Endometrium (tissue), 2 donors: ENCODE measurements around the gene STXBP6.
"Not testable (repeated sequence)": the region's sequence is repeated elsewhere in the genome, so short reads cannot be mapped to it uniquely, and the experiment has no call there.

Experiments used
- FAIRE-seq: peaks from 2 replicates; lab custom pipeline; 2012; peaks lifted over from hg19 to GRCh38; lab: Jason Lieb, UNC
- donor health status: control.
- donor health status: control.

The STXBP6 gene

DNA sequence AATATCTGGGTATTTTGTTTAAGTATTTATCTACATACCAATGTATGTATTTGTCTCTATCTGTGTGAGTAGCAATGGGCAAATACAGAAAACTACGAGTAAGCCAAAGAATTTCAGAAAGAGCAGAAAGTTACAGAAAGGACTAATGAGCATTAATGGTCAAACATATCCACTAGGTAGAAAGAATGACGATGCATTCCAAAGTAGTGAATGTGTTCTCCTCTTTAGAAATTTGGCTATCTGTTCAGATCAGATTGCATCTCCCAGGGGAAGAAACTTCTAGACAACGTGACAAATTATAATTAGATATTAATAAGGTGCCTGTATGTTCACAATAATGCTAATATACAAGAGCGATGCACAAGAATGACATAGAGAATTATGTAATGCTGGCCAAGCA, 221.5 kb downstream of the STXBP6 start:
- FAIRE-seq, result no peak

DNA sequence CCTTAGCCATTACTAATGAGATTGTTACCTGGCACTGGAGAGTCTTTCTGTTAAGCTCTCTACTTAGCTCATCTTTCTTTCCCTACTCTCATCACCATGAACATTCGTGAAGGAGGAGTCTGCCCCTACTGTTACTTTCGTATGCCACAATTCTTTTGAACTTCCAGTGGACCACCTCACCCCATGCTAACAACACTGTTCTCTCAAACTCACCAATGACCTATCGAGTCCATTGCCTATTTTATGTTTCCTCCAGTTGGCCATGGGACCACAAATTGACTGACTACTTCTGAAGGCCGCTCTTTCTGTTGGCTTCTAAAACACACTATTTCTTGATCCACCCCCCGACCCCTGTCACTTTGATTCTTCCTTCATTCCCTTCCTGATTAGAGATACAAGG, 223.6 kb downstream of the STXBP6 start:
- no peak for FAIRE-seq

DNA sequence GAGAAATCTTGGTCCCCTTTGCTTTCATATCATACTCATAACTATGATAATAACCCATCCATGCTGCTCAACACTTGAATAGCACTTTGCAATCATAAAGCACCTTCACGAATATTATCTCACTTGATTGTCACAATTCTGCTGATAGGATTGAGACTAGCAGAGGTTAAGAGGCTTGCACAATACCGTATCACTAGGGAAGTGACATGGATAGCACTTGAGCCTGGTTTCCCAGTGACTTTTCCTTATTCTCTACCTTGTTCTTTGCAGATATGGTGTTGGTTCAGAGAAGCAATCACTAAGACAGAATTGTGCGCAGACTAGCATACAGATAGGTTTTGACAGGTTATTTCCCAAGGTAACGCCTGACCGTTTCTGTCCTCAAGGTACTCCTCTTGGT, 229.3 kb downstream of the STXBP6 start:
- no peak for FAIRE-seq

DNA sequence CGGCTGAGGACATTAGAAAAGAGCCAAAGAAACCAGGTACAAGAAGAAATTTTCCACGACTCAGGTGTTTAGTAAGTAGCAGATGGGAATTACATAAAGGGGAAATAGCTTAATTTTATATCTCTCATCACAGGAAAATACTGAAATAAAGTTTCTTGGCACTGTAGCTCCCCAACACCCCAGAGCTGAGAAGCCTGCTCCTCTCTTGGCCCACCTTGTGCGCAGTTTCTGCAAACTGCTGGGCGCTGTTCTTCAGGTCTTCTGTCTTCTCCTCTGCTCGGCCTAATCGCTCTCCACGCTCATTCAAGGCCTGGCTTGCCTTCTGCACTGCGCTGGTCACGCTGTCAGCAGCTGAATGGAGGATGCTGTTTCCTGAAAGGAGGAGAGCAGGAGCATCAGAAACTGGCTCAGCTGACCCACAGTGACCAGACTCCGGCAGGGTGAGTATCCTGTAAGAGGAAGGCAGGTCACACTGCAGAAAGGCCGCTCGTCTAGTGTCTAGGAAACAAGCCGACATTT, 231.1 kb downstream of the STXBP6 start:
- FAIRE-seq, result no peak

DNA sequence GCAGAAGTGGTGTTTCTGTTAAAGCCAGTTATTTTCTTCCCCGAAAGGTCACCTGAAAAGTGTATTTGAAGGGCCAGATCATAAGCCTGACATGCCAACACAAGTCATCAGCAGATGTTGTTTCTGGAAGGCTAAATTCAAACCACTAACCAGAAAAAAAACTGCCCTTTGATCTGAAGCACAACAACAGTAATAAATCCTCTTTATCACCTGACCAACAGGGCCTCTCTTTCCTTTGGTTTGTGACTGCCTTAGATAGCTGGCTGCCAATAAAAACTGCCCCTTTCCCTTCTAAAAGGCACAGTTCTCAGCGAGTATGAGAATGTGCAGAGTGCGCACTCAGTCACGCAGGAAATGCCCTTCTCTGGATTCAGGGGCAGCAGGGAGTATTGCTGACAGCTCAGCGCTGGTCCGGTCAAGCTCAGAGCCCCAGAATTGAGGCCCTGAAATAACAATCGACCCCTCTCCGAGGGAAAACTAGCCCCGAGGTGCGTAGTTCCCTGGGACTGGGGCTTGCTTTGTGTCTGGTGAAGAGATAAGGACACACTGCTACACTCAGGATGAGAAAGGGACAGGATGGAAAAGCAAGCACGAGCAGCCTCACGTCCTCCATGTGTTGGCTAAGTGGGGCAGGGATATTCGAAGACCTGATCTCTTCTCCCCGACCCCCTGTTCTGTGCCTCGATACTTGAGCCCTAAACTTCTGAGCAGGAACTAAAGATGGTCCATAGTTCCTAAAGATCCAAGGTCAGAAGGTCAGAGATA, 231.7 kb downstream of the STXBP6 start:
- no peak for FAIRE-seq

DNA sequence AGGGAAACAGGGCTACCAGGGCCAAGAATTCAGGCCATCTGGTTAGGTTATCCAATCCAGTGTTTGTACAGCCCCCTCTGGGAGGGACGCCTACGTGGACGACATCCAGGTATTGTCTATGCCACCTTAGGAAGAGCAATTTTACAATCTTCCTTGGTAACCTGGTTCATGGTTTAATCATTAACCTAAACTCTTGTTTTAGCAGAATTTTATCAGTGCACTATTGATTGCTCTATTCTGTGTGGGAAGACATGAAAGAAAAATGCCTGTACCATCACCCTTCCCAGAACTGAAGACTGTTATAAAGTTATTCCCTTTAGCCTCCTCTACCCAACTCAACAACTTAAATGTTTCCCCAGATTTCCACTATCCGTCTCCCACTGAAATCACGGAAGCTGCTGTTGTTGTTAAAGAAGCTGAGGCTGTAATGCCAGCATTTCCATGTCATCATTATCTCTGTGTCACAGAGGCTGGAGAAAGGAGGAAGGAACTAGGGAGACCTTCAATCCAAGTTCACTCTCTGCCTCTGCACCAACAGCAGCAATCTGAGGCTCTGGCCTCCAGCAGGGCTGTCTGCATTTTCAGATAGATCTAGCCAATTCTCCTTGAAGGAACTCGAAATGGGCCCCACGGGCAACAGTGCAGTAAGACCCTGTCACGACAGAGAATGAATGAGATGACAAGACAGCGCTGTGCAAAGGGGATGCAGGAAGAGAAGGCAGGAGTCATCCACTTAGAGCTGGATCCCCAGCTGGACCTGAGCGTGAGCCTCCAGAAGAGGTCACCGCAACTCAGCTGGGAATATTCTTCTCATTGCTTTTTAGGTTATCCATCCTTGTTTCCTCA, 232.5 kb downstream of the STXBP6 start:
- no peak for FAIRE-seq

DNA sequence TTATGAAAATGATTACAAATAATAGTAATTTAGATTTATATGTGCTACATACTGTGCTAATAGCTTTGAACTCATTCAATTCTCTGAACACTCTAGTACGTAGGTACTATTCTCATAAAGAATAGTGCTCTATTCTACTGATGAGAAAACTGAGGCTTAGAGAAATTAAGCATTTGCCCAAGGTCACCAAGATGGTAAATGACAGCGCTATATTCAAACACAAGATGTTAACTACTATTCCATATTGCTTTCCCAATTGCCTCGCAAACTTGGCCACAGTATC, 233.1 kb downstream of the STXBP6 start:
- FAIRE-seq, result no peak

DNA sequence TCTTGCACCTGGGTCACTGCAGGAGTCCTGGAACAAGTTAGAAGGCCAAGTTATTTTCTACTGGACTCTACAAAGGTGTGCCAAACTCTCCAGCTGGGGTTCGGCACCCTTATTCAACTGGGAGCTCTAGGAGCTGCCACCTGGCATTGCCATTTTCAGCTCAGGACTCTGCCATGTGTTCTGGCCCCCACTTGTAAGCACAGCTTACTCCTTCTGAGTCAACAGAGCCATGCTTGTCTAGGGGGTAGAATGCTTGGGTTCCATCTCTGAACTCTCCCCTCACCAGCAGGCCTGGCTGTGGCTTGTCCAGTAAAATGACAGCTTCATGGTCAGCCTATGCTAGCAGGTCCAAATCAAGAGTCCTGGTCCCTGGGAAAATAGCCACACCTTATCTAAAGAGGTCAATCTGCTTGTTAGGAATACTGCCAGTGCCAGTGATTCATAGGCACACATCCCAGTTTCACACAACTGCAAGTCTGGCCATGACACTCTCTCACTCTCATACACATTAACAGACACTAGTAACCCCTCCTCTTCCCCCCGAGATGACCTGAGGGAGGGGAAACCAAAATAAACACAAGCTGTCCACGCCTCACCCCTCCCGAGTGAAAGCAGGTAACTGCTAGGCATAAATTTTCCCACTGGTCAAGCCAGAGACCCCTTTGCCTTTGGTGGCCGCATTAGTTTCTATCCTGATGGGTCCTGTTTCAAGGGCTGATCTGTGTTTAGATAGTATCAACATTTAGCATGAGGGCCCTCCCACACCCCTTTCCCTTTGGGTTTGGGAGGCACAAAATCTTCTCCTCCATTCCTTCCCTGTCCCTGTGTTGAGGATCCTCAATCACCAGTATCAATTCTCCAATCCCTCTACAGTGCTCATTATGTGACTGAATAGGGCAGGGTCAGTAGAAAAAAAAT, 233.7 kb downstream of the STXBP6 start:
- FAIRE-seq, result no peak

DNA sequence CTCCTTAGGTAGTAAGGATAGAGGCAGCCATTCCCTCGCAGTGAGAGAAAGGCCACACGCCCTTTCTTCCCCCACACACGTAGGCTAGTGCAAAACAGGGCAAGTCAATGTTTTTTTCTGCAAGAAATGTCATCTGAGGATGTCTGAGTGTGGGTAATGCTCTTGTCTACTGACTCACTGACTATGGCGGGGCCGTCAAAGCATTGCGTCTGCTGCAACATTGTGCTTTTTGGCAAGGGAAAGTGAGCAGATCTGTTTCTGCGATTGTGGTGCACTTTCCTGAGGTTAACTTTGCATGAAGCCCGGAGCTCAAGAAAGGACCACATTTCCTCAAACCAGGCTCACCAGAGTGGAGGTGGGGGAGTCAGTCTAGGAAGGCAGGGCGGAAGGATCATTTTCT, 234.4 kb downstream of the STXBP6 start:
- no peak for FAIRE-seq

DNA sequence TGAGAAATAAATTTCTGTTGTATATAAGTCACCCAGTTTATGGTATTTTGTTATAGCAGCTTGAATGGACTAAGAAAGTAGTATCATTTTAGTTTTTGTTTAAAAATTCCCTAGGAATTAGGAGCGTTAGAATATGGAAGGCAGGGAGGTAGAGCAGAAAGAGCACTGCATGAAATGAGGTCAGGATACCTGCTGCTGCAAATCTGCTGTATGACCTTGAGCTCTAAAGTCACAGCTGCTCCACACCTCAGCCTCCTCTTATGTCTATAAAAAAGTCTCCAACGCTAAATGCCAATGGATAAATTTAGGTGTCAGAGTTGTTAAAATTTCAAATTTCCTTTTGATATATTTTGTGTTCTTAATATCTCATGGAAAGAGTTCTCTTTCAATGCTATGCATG, 235.0 kb downstream of the STXBP6 start:
- FAIRE-seq, result no peak

DNA sequence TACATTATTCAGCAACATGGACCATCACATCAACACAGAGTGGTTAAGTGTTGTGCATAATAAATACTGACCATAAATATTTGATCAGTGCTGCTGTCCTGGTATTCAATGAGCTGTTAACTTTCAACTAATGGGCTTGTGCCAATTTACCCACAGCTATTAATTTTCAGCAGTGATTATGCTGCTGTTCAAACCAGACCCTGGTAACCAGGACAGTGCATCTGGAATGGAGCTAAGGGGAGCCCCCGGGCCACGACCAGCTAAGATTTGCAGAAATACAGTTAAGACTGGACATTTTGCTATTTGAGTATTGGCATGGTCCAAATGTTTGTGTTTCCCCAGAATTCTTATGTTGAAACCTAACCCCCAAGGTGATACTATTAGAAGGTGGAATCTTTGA, 235.6 kb downstream of the STXBP6 start:
- no peak for FAIRE-seq

DNA sequence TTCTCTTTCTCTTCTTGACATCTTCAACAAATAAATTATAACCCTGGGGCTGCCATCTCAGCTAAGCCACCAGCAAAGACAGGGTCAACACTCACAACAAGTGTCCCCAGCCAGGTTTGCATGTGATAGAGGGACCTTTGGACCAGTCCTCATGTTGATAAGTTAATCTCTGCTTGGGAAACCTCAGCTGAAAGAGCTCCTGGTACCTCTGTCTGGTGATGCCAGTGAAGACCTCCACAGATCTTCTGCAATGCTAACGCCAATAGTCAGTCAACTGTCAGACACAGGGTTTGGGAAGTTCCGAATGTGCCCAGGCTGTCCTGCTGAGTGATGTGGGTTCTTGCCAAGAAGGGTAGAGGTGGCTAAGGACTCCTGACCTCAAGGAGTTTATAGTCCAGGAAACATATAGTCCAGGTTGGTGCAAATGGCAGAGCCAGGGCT, 236.1 kb downstream of the STXBP6 start:
- no peak for FAIRE-seq

DNA sequence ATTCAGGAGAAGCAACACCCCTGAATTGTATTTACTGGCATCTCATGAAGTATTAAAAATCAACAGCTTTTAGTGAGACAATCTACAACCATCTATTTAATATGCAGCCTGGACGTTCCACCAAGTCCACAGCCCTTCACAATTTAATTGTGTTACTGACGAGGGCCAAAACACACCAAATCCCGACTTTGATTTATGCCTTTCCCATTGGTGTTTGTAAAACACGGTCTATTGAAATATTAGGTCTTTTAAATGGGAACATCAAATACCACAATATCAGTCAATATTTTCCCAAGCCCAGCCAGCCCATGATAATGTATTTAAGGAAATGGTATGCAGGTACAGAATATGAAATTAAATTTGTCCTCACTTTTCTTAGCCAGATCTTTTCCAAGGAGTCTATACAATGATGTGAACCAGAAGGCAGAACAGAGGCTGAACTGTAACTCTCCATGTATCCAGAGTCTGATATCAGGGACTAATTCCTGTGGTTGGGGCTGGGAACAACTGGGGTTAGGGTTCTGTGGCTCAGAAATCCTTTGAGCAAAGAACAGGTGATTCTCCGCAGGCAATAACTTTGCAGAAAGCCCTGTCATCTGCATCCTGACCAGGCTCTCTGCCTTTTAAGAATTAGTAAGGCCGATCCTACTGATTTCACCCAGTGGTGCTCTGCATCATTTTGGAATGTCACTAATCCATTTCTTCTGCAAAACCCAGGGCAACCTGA, 236.7 kb downstream of the STXBP6 start:
- no peak for FAIRE-seq

DNA sequence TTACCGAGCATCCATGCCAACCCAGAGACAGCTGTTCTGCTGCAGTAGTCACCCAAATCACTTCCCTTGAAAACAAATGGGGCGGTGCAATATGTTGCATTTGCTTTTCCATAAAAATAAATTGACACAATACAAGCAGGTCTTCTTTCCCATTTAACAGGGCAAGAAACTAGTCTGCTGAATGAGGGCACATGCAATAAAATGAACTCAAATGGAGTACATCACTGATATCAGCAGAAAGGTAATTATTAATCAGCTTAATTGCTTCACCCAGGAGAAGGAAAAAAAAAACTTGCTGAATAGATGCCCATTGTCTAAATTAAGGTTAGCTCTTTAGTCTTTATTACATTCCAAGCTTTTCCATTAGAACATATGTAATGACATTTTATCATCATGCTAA, 240.8 kb downstream of the STXBP6 start:
- no peak for FAIRE-seq

DNA sequence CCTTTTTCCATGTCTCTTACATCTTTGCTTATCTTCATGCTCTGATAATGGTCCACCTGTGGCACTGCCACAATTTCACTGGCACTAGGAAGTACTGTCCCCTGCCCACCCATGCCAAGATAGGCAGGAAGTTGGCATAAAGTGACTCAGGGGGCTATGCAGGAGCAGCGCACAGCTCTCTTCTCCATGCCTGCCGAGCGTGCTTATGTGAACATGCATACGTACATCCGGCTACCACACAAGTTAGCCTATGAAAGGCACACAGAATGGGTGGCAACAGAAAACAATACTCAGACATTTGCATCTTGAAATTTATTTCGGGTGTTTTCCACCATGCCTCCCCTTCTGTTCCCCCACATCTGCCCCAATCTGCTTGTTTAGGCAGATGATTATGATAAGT, 241.5 kb downstream of the STXBP6 start:
- FAIRE-seq, result no peak

DNA sequence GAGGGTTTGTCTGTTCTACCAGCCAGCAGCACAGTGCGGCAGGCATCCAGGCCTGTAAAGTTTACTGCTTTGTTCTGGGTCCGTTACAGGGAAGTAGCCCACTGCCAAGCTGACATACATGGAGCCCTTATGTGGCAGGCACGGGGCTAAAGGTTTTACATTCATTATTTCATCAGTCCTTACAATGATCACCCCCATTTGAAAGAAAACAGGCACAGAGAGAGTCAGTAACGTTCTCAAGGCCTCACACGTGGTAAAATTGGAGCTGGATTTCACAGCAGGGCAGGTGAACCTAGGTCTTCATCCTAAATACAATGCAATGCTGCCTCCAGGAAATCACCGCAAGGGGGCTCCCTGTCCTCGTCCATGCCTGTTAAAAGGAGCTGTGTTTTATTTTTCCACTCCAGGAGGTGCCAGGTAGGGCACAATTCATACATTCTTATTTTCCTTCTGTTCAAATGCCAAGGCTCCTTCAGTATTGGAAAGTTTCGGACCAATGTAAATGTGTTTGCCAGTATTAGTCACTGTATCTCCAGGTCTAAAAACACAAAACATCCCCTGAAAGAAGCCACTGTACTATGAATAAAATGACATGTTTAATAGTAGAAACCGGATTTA, 243.8 kb downstream of the STXBP6 start:
- no peak for FAIRE-seq

DNA sequence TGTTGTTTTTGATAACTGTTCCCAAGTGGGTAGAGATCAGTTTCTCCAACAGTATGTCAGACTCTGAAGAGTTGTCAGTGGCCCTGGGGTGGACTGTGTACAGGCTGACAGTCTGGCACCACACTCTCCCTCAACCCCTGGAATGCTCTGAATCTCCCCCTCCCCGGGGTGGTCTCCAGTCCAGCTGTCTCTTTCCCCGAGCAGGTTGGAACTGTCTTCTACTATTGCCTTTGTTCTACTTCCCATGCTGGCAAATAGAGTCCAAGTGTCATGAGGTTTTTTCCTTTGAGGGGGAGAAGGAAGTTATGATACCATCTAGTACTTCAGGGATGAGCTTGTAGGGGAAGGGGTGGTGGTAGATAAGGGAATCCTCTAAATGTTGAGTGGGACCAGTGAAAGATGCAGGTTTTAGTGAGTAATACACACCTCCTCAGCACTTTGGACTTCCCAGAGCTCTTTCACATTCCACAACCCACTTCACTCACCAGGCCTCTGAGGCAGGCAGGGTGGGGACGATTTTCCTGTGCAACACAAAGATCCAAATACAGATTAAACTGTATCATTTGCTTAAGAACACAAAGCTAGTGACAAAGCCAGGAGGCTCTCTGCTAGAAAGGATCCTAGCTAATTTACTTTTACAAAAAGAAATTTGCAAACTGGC, 245.3 kb downstream of the STXBP6 start:
- no peak for FAIRE-seq

DNA sequence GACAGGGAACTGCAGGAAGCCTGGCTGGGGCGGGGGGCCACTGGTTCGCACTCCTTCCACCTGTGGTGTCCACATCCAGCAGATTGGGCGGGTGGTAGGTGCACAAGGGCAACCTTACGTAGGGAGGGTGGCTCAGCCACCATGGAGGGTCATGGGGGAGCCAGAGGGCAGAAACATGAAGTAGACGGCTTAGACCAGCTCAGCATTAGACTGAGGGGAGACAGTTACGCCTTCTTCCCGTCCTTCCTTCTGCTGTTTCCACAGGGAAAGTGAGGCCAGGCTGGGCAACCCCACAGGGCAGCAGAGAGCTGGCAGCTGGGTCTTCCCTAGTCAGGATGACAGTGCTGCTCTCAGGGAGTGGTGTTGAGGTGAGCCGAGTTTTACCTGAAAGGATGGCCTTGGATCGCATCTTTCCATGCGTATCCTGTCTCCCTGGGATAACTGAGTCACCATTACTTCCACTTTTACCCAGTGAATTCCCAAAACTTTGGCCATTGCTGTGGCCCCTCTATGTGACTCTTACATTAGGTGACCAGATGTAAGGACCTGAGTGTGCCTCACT, 245.9 kb downstream of the STXBP6 start:
- FAIRE-seq, result no peak

DNA sequence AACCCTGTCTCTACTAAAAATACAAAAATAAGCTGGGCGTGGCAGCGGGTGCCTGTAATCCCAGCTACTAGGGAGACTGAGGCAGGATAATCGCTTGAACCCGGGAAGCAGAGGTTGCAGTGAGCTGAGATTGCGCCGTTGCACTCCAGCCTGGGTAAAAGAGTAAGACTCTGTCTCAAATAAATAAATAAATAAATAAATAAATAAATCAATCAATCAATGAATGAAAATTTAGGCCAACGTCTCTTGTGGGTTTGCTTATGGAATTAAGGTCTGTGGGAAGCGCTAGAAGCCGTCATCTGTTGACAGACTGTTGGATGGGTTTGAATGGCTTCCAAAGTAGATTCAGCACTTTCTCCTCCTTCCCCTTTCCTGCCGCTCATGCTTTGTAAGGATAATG, 246.5 kb downstream of the STXBP6 start:
- FAIRE-seq, result not testable (repeated sequence)

DNA sequence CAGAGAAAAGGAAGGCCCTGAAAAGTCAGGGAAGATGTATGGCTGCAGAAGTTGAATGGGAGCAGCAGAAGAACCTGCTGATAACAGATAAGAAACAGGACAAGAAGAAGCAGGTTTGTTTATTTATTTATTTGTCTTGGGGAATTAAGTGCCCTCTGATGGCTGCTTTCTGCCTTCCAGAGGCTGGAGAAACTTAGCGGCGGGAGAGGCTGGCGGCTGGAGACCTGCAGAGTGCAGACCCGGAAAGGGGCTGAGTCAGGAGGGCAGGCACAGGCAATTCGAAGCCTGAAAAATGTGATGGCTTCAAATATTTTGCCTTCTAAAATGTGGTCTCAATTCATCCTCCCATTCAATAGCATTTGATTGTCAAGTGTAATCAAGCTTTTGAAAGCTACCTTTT, 247.7 kb downstream of the STXBP6 start:
- FAIRE-seq, result no peak
